MM.1S (cell line): ENCODE data around the gene ANKRD44.

Experiments used
- DNase-seq: peaks from one replicate; pipeline ENCODE4 v3.0.0-alpha.2; 2015
- H2AFZ ChIP-seq: fragments of 300-600 bp; sonication (generic); 2 replicates; pipeline ENCODE4 v1.6.0; 2016; ENCODE audit warnings: antibody characterized with exemption, low read length
- H3F3A ChIP-seq: fragments of 300-600 bp; sonication (generic); 2 replicates; pipeline ENCODE4 v1.6.1; 2016; ENCODE audit warnings: mild to moderate bottlenecking, antibody characterized with exemption, low read length, moderate library complexity, mixed read lengths; ENCODE audit not compliant: insufficient read depth
- H3K27ac ChIP-seq: fragments of 300-600 bp; sonication (generic); 2 replicates; pipeline ENCODE4 v1.5.1; 2016; ENCODE audit warnings: mild to moderate bottlenecking, low read length
- H3K27me3 ChIP-seq: fragments of 300-600 bp; sonication (generic); replicated peaks from 2 replicates; pipeline ENCODE4 v1.6.0; 2016; ENCODE audit warnings: low read length; ENCODE audit not compliant: insufficient read depth
- H3K36me3 ChIP-seq: fragments of 300-600 bp; sonication (generic); replicated peaks from 2 replicates; pipeline ENCODE4 v1.6.1; 2016; ENCODE audit warnings: mild to moderate bottlenecking, low read length, mixed read lengths; ENCODE audit not compliant: insufficient read depth
- H3K4me1 ChIP-seq: fragments of 300-600 bp; sonication (generic); 2 replicates; pipeline ENCODE4 v1.6.1; 2016; ENCODE audit warnings: low read length, mixed read lengths
- H3K4me2 ChIP-seq: fragments of 300-600 bp; sonication (generic); 2 replicates; pipeline ENCODE4 v1.6.0; 2016; ENCODE audit warnings: low read depth, low read length
- H3K4me3 ChIP-seq: fragments of 300-600 bp; sonication (generic); 2 replicates; pipeline ENCODE4 v1.5.1; 2016; ENCODE audit warnings: low read length, mixed read lengths
- H3K79me2 ChIP-seq: fragments of 300-600 bp; sonication (generic); 2 replicates; pipeline ENCODE4 v1.6.1; 2016; ENCODE audit warnings: mixed run types, low read length, mixed read lengths
- H3K9ac ChIP-seq: fragments of 300-600 bp; sonication (generic); 2 replicates; pipeline ENCODE4 v1.6.1; 2016; ENCODE audit warnings: low read length, mixed read lengths
- H3K9me2 ChIP-seq: fragments of 300-600 bp; sonication (generic); replicated peaks from 2 replicates; pipeline ENCODE4 v1.6.1; 2016; ENCODE audit warnings: mild to moderate bottlenecking, low read length, mixed read lengths; ENCODE audit not compliant: insufficient read depth
- H3K9me3 ChIP-seq: fragments of 300-600 bp; sonication (generic); replicated peaks from 2 replicates; pipeline ENCODE4 v1.6.1; 2016; ENCODE audit warnings: mild to moderate bottlenecking, low read length, mixed read lengths; ENCODE audit not compliant: insufficient read depth
- H4K20me1 ChIP-seq: fragments of 300-600 bp; sonication (generic); 2 replicates; pipeline ENCODE4 v1.6.1; 2016; ENCODE audit warnings: mild to moderate bottlenecking, low read length, moderate library complexity, mixed read lengths; ENCODE audit not compliant: insufficient read depth
- EZH2 ChIP-seq: fragments of 300-600 bp; sonication (generic); optimal IDR thresholded peaks from 2 replicates; pipeline ENCODE3; 2017; ENCODE audit warnings: low read depth, mild to moderate bottlenecking, antibody characterized with exemption, low read length, mixed read lengths
- EZH2phosphoT487 ChIP-seq: fragments of 300-600 bp; sonication (generic); IDR thresholded peaks from 2 replicates; pipeline ENCODE4 v1.6.1; 2018; ENCODE audit warnings: antibody characterized with exemption, low read length
- TF ChIP-seq, protein P1 (sequence below): fragments of 300-600 bp; sonication (generic); IDR thresholded peaks from 2 replicates; pipeline ENCODE4 v1.5.1; 2016; ENCODE audit warnings: antibody characterized with exemption, low read length, mixed read lengths

ANKRD44 gene

GRCh38 chr2:197141702-197142473, 168.7 kb downstream of the ANKRD44 start:
- Histone ChIP-seq H3K9me3 (no peaks in the 10 kb centered on the region), H2AFZ (no peak overlapping the region), H3K9me2 (no peaks in the 10 kb centered on the region), H3K4me3 (no peak overlapping the region), H3K4me2 (no peak overlapping the region), H3F3A (no peaks in the 10 kb centered on the region), H3K4me1 (no peaks in the 10 kb centered on the region), H3K9ac (no peak overlapping the region), H4K20me1 (no peaks in the 10 kb centered on the region), H3K27me3 (no peaks in the 10 kb centered on the region), H3K79me2 (0 out of 2 replicates have a peak, but pooled peaks cover 6% of the 10 kb centered on the region), H3K27ac (no peak overlapping the region), H3K36me3 (no peaks in the 10 kb centered on the region)
- TF ChIP-seq EZH2 (no peak), EZH2phosphoT487 (no peak)
- TF ChIP-seq, protein P1, sequence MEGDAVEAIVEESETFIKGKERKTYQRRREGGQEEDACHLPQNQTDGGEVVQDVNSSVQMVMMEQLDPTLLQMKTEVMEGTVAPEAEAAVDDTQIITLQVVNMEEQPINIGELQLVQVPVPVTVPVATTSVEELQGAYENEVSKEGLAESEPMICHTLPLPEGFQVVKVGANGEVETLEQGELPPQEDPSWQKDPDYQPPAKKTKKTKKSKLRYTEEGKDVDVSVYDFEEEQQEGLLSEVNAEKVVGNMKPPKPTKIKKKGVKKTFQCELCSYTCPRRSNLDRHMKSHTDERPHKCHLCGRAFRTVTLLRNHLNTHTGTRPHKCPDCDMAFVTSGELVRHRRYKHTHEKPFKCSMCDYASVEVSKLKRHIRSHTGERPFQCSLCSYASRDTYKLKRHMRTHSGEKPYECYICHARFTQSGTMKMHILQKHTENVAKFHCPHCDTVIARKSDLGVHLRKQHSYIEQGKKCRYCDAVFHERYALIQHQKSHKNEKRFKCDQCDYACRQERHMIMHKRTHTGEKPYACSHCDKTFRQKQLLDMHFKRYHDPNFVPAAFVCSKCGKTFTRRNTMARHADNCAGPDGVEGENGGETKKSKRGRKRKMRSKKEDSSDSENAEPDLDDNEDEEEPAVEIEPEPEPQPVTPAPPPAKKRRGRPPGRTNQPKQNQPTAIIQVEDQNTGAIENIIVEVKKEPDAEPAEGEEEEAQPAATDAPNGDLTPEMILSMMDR, result no peak
- no peak for DNase-seq

- TF ChIP-seq EZH2phosphoT487, result no peak
- no peak for TF ChIP-seq EZH2
- TF ChIP-seq, protein P1, result no peak
- no peaks in the 10 kb centered on the region for H3K4me1 ChIP-seq
These were observed 170.5 kb downstream of the ANKRD44 start for GRCh38 chr2:197140045-197140444.

GRCh38 chr2:197138506-197138905, 172.1 kb downstream of the ANKRD44 start:
- H3F3A ChIP-seq, result no peaks in the 10 kb centered on the region
- H3K4me2 ChIP-seq, result no peak overlapping the region
- H3K9me3 ChIP-seq, result no peaks in the 10 kb centered on the region
- no peaks in the 10 kb centered on the region for H3K27me3 ChIP-seq
- H3K27ac ChIP-seq, result no peak overlapping the region
- H3K36me3 ChIP-seq, result no peaks in the 10 kb centered on the region
- DNase-seq, result no peak
- no peak overlapping the region for H2AFZ ChIP-seq
- no peak overlapping the region for H3K4me3 ChIP-seq
- no peak overlapping the region for H3K9ac ChIP-seq
- H3K4me1 ChIP-seq, result no peaks in the 10 kb centered on the region
- no peaks in the 10 kb centered on the region for H3K9me2 ChIP-seq
- TF ChIP-seq, protein P1, result no peak
- no peak for TF ChIP-seq EZH2phosphoT487
- no peak for TF ChIP-seq EZH2
- H3K79me2 ChIP-seq, result 0 out of 2 replicates have a peak, but pooled peaks cover 6% of the 10 kb centered on the region
- no peaks in the 10 kb centered on the region for H4K20me1 ChIP-seq

More at GRCh38 chr2:197140045-197140444, 170.5 kb downstream of the ANKRD44 start:
- H3K4me2 ChIP-seq, result no peak overlapping the region
- H3K9ac ChIP-seq, result no peak overlapping the region
- H3K4me3 ChIP-seq, result no peak overlapping the region
- no peaks in the 10 kb centered on the region for H3K9me3 ChIP-seq
- no peak overlapping the region for H2AFZ ChIP-seq
- DNase-seq, result no peak
- H3K9me2 ChIP-seq, result no peaks in the 10 kb centered on the region
- H3K36me3 ChIP-seq, result no peaks in the 10 kb centered on the region
- H3K27ac ChIP-seq, result no peak overlapping the region
- 0 out of 2 replicates have a peak, but pooled peaks cover 6% of the 10 kb centered on the region for H3K79me2 ChIP-seq
- H3F3A ChIP-seq, result no peaks in the 10 kb centered on the region
- H3K27me3 ChIP-seq, result no peaks in the 10 kb centered on the region
- no peaks in the 10 kb centered on the region for H4K20me1 ChIP-seq
